Measurements from ENCODE around the gene LYPD5.

- TF ChIP-seq CTCF (IDR thresholded peaks at IDR 0.05; ENCODE audit: borderline replicate concordance, extremely low read depth, low read length, poor library complexity, severe bottlenecking) (no peak), EZH2 (IDR thresholded peaks at IDR 0.05; ENCODE audit: borderline replicate concordance, low read depth, low read length, severe bottlenecking) (no peak)
These were observed 10.4 kb upstream of the LYPD5 start for GRCh38 chr19:43812688-43813087.

Data from DND-41 (cell line).